SK-N-MC (cell line): Measurements from ENCODE around the gene NOP9.

Experiments used
- EZH2 ChIP-seq: fragments of 200-600 bp; sonication (generic); IDR thresholded peaks from one replicate; pipeline ENCODE4 v1.6.1; 2017; ENCODE audit warnings: antibody characterized with exemption
- POLR2AphosphoS5 ChIP-seq: IDR thresholded peaks from 2 replicates; pipeline ENCODE4 v1.6.1; 2012; ENCODE audit warnings: mild to moderate bottlenecking, low read depth, low read length, borderline replicate concordance

- TF ChIP-seq POLR2AphosphoS5: no peak
- TF ChIP-seq EZH2: no peak
These were observed 39.9 kb downstream of the NOP9 start, which contains the start of gene RIPK3 for GRCh38 chr14:24339284-24340151.
